ENCODE measurements around the gene PHOX2B.

The PHOX2B gene

GRCh38 chr4:41748571-41749475 lies at the start of gene PHOX2B:
TSS of gene PHOX2B (minus strand) at chr4:41748725. CDS start at chr4:41748610, 115 bp downstream.
- TF ChIP-seq, protein P1, sequence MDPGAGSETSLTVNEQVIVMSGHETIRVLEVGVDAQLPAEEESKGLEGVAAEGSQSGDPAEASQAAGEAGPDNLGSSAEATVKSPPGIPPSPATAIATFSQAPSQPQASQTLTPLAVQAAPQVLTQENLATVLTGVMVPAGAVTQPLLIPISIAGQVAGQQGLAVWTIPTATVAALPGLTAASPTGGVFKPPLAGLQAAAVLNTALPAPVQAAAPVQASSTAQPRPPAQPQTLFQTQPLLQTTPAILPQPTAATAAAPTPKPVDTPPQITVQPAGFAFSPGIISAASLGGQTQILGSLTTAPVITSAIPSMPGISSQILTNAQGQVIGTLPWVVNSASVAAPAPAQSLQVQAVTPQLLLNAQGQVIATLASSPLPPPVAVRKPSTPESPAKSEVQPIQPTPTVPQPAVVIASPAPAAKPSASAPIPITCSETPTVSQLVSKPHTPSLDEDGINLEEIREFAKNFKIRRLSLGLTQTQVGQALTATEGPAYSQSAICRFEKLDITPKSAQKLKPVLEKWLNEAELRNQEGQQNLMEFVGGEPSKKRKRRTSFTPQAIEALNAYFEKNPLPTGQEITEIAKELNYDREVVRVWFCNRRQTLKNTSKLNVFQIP (CRISPR knock-in tag; IDR thresholded peaks at IDR 0.05; ENCODE audit: borderline replicate concordance, low read depth): no peak
- TF ChIP-seq, protein P2, sequence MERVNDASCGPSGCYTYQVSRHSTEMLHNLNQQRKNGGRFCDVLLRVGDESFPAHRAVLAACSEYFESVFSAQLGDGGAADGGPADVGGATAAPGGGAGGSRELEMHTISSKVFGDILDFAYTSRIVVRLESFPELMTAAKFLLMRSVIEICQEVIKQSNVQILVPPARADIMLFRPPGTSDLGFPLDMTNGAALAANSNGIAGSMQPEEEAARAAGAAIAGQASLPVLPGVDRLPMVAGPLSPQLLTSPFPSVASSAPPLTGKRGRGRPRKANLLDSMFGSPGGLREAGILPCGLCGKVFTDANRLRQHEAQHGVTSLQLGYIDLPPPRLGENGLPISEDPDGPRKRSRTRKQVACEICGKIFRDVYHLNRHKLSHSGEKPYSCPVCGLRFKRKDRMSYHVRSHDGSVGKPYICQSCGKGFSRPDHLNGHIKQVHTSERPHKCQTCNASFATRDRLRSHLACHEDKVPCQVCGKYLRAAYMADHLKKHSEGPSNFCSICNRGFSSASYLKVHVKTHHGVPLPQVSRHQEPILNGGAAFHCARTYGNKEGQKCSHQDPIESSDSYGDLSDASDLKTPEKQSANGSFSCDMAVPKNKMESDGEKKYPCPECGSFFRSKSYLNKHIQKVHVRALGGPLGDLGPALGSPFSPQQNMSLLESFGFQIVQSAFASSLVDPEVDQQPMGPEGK (CRISPR knock-in tag; IDR thresholded peaks at IDR 0.05; ENCODE audit: borderline replicate concordance): no peak
- TF ChIP-seq SNAI2 (CRISPR knock-in tag; IDR thresholded peaks at IDR 0.05) (no peak), PPARA (CRISPR knock-in tag; IDR thresholded peaks at IDR 0.05; ENCODE audit: borderline replicate concordance) (no peak), ZC3H10 (CRISPR knock-in tag; IDR thresholded peaks at IDR 0.05) (no peak), TCF4 (CRISPR knock-in tag; IDR thresholded peaks at IDR 0.05; ENCODE audit: borderline replicate concordance) (0 out of 2 replicates have a peak, but pooled peaks have one; percentile 30), RARB (CRISPR knock-in tag; IDR thresholded peaks at IDR 0.05) (no peak), ZNF70 (CRISPR knock-in tag; IDR thresholded peaks at IDR 0.05) (no peak), CSDC2 (CRISPR knock-in tag; IDR thresholded peaks at IDR 0.05) (no peak), OSR1 (CRISPR knock-in tag; IDR thresholded peaks at IDR 0.05) (no peak), ARNTL (CRISPR knock-in tag; IDR thresholded peaks at IDR 0.05; ENCODE audit: borderline replicate concordance, low read depth) (no peak), ZNF565 (CRISPR knock-in tag; conservative IDR thresholded peaks at IDR 0.05; ENCODE audit: low read depth) (no peak), ISL1 (CRISPR knock-in tag; IDR thresholded peaks at IDR 0.05) (no peak), ESRRG (CRISPR knock-in tag; IDR thresholded peaks at IDR 0.05) (no peak), BACH2 (CRISPR knock-in tag; IDR thresholded peaks at IDR 0.05; ENCODE audit: borderline replicate concordance) (no peak), ZFP3 (CRISPR knock-in tag; IDR thresholded peaks at IDR 0.05) (no peak), TSHZ2 (CRISPR knock-in tag; IDR thresholded peaks at IDR 0.05) (peak; percentile 59; the same call in 1 of the 2 replicates), ZNF8 (CRISPR knock-in tag; IDR thresholded peaks at IDR 0.05) (no peak)
- TF ChIP-seq, protein P3, sequence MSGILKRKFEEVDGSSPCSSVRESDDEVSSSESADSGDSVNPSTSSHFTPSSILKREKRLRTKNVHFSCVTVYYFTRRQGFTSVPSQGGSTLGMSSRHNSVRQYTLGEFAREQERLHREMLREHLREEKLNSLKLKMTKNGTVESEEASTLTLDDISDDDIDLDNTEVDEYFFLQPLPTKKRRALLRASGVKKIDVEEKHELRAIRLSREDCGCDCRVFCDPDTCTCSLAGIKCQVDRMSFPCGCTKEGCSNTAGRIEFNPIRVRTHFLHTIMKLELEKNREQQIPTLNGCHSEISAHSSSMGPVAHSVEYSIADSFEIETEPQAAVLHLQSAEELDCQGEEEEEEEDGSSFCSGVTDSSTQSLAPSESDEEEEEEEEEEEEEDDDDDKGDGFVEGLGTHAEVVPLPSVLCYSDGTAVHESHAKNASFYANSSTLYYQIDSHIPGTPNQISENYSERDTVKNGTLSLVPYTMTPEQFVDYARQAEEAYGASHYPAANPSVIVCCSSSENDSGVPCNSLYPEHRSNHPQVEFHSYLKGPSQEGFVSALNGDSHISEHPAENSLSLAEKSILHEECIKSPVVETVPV (CRISPR knock-in tag; IDR thresholded peaks at IDR 0.05): no peak
- TF ChIP-seq, protein P4, sequence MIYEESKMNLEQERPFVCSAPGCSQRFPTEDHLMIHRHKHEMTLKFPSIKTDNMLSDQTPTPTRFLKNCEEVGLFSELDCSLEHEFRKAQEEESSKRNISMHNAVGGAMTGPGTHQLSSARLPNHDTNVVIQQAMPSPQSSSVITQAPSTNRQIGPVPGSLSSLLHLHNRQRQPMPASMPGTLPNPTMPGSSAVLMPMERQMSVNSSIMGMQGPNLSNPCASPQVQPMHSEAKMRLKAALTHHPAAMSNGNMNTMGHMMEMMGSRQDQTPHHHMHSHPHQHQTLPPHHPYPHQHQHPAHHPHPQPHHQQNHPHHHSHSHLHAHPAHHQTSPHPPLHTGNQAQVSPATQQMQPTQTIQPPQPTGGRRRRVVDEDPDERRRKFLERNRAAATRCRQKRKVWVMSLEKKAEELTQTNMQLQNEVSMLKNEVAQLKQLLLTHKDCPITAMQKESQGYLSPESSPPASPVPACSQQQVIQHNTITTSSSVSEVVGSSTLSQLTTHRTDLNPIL (CRISPR knock-in tag; IDR thresholded peaks at IDR 0.05; ENCODE audit: low read depth): 0 out of 2 replicates have a peak, but pooled peaks have one; percentile 8

DNA sequence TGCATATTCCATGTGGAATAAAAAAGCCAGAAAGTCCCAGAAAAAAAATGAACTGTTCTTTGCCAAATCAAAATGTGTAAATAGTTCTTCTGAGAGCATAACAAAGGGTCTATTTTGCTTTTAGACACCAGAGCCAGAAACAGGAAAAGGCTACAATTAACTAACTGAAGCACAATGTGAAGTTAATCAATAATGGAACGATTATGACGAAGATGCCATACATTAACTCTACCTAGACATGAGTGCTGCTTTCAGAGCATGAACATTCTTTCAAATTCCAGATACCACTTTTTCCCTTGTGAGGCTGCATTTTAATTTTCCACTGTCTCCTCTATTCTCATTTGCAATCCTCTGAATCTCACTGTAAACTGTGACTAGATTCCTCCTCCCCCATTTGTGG lies 48.7 kb upstream of the PHOX2B start:
- no peak for ATAC-seq
- no peak for TF ChIP-seq TSHZ2 (CRISPR knock-in tag; IDR thresholded peaks at IDR 0.05)
- no peak for TF ChIP-seq ZNF70 (CRISPR knock-in tag; IDR thresholded peaks at IDR 0.05)
- TF ChIP-seq RARB (CRISPR knock-in tag; IDR thresholded peaks at IDR 0.05): no peak
- TF ChIP-seq ZFP30 (CRISPR knock-in tag; IDR thresholded peaks at IDR 0.05): no peak
- no peak for TF ChIP-seq OSR1 (CRISPR knock-in tag; IDR thresholded peaks at IDR 0.05)
- no peak for TF ChIP-seq ZNF8 (CRISPR knock-in tag; IDR thresholded peaks at IDR 0.05)
- TF ChIP-seq, protein P4 (CRISPR knock-in tag; IDR thresholded peaks at IDR 0.05; ENCODE audit: low read depth): no peak
- TF ChIP-seq SNAI2 (CRISPR knock-in tag; IDR thresholded peaks at IDR 0.05): no peak

More at GRCh38 chr4:41748571-41749475, at the start of gene PHOX2B:
- peak; percentile 35 for ATAC-seq
